NB4 (cell line): ENCODE results near the gene ZFX.

Experiments
- DNase-seq: peaks from one replicate; pipeline ENCODE4 v3.0.0; 2010; ENCODE audit warnings: low read depth
- H3K4me3 ChIP-seq: one replicate; pipeline ENCODE4 v1.5.1; 2011; ENCODE audit warnings: mild to moderate bottlenecking, low read depth, low read length, moderate library complexity
- CTCF ChIP-seq: IDR thresholded peaks from one replicate; pipeline ENCODE4 v1.5.1; 2012; ENCODE audit warnings: low read depth, low read length
- MAX ChIP-seq: IDR thresholded peaks from 2 replicates; pipeline ENCODE4 v1.6.1; 2011; ENCODE audit warnings: low read depth, low read length
- MYC ChIP-seq: IDR thresholded peaks from 2 replicates; pipeline ENCODE4 v1.6.1; 2011; ENCODE audit warnings: low read depth, low read length
- POLR2A ChIP-seq: IDR thresholded peaks from 2 replicates; pipeline ENCODE4 v1.6.1; 2011; ENCODE audit warnings: mild to moderate bottlenecking; ENCODE audit not compliant: insufficient read length; ENCODE audit errors: extremely low read depth

ZFX gene

GRCh38 chrX:24190500-24191156 is 41.1 kb downstream of the ZFX start:
- TF ChIP-seq MAX (no peak), POLR2A (no peak), MYC (no peak), CTCF (no peak)
- H3K4me3 ChIP-seq: no peak overlapping the region
- DNase-seq: no peak

GRCh38 chrX:24196509-24196908 is 47.0 kb downstream of the ZFX start:
- TF ChIP-seq MAX: no peak
- no peak for TF ChIP-seq CTCF
- no peak for TF ChIP-seq MYC
- no peak for TF ChIP-seq POLR2A
- H3K4me3 ChIP-seq: no peak overlapping the region
- DNase-seq: no peak

- TF ChIP-seq CTCF (no peak), MAX (no peak), MYC (no peak), POLR2A (no peak)
- DNase-seq: no peak
- no peak overlapping the region for H3K4me3 ChIP-seq
These were observed 48.6 kb downstream of the ZFX start for GRCh38 chrX:24198101-24198500.

- TF ChIP-seq MYC (no peak), MAX (no peak), POLR2A (no peak), CTCF (no peak)
- no peak overlapping the region for H3K4me3 ChIP-seq
- DNase-seq: no peak
These were observed 50.6 kb downstream of the ZFX start for GRCh38 chrX:24200133-24200532.

GRCh38 chrX:24201216-24201615 is 51.7 kb downstream of the ZFX start:
- DNase-seq: no peak
- no peak overlapping the region for H3K4me3 ChIP-seq
- TF ChIP-seq POLR2A (no peak), CTCF (no peak), MYC (no peak), MAX (no peak)
